CD14-positive monocyte (primary cell): ENCODE results near the gene VAT1L. TPM values are rescaled to one million over a fixed set of nuclear protein-coding genes. Genes with fewer than 3 reads are reported as not detected.

ENCODE experiments used
- DNase-seq, 3 donors: peaks; one replicate each; pipeline ENCODE4 v3.0.0-alpha.2; 2011 to 2022
- H2AFZ ChIP-seq: 2 replicates; pipeline ENCODE4 v1.6.0; 2012; ENCODE audit warnings: mild to moderate bottlenecking, low read depth, low read length, inconsistent platforms; ENCODE audit not compliant: insufficient read depth, poor library complexity, severe bottlenecking
- H3K27ac ChIP-seq, 2 donors: 1 replicate in 1 of 2; 2 replicates in 1 of 2; pipeline ENCODE4 v1.5.1; 2012 to 2013; ENCODE audit warnings: low read length in 2 of 2, control low read depth in 1 of 2, inconsistent platforms in 1 of 2, low read depth in 1 of 2, mild to moderate bottlenecking in 1 of 2
- H3K27me3 ChIP-seq, 2 donors: one replicate each; pipeline versions ENCODE4 v1.6.0 to v1.6.1; 2011 to 2013; ENCODE audit warnings: low read length in 2 of 2; ENCODE audit not compliant: control insufficient read depth in 2 of 2, insufficient read depth in 2 of 2
- H3K36me3 ChIP-seq, 2 donors: replicated peaks in 1 of 2; 1 replicate in 1 of 2; 2 replicates in 1 of 2; pipeline versions ENCODE4 v1.5.1 to v1.6.1; 2012 to 2013; ENCODE audit warnings: low read length in 2 of 2, control low read depth in 1 of 2, inconsistent platforms in 1 of 2, mild to moderate bottlenecking in 1 of 2; ENCODE audit not compliant: insufficient read depth in 2 of 2, control insufficient read depth in 1 of 2
- H3K4me1 ChIP-seq, 2 donors: 1 replicate in 1 of 2; 2 replicates in 1 of 2; pipeline versions ENCODE4 v1.5.1 to v1.6.1; 2012 to 2013; ENCODE audit warnings: low read length in 2 of 2, control low read depth in 1 of 2, inconsistent platforms in 1 of 2, mild to moderate bottlenecking in 1 of 2, moderate library complexity in 1 of 2; ENCODE audit not compliant: insufficient read depth in 2 of 2, control insufficient read depth in 1 of 2
- H3K4me2 ChIP-seq: replicated peaks from 2 replicates; pipeline ENCODE3; 2012; ENCODE audit warnings: low read length, moderate library complexity, mild to moderate bottlenecking; ENCODE audit not compliant: poor library complexity, severe bottlenecking; ENCODE audit errors: extremely low read depth
- H3K4me3 ChIP-seq, 3 experiments: fragments of 200-600 bp in 1 of 3; sonication (generic) in 1 of 3; replicated peaks in 1 of 3; 1 replicate in 2 of 3; 2 replicates in 1 of 3; pipeline ENCODE4 v1.5.1; 2011 to 2013; ENCODE audit warnings: low read length in 3 of 3, mild to moderate bottlenecking in 3 of 3, control low read depth in 2 of 3, low read depth in 2 of 3, inconsistent platforms in 1 of 3, moderate library complexity in 1 of 3
- H3K79me2 ChIP-seq: 2 replicates; pipeline ENCODE4 v1.6.0; 2012; ENCODE audit warnings: mild to moderate bottlenecking, control low read depth, inconsistent platforms, low read length, moderate library complexity; ENCODE audit not compliant: insufficient read depth
- H3K9ac ChIP-seq: 2 replicates; pipeline ENCODE4 v1.6.0; 2017; ENCODE audit warnings: low read length, mild to moderate bottlenecking; ENCODE audit not compliant: insufficient read depth, poor library complexity, severe bottlenecking
- H3K9me3 ChIP-seq, 2 donors: replicated peaks in 1 of 2; 1 replicate in 1 of 2; 2 replicates in 1 of 2; pipeline versions ENCODE4 v1.5.1 to v1.6.1; 2012 to 2013; ENCODE audit warnings: low read length in 2 of 2, control low read depth in 1 of 2; ENCODE audit not compliant: control insufficient read depth in 1 of 2, insufficient read depth in 1 of 2
- H4K20me1 ChIP-seq: 2 replicates; pipeline ENCODE4 v1.6.0; 2012; ENCODE audit warnings: mild to moderate bottlenecking, low read length, control low read depth, moderate library complexity; ENCODE audit not compliant: insufficient read depth
- H3K27ac Mint-ChIP-seq, 7 donors: one replicate each; pipeline ENCODE4 v1.8.0; 2020; ENCODE audit warnings: mild to moderate bottlenecking in 7 of 7, mixed read lengths in 7 of 7, moderate library complexity in 6 of 7, inconsistent platforms in 2 of 7
- H3K27me3 Mint-ChIP-seq, 3 donors: one replicate each; pipeline ENCODE4 v1.8.0; 2021 to 2022; ENCODE audit warnings: low read depth in 3 of 3, mild to moderate bottlenecking in 3 of 3, mixed read lengths in 3 of 3, moderate library complexity in 3 of 3, inconsistent platforms in 1 of 3
- H3K36me3 Mint-ChIP-seq, 2 donors: one replicate each; pipeline ENCODE4 v1.8.0; 2020; ENCODE audit warnings: mixed read lengths in 2 of 2, inconsistent platforms in 1 of 2, mild to moderate bottlenecking in 1 of 2
- H3K4me1 Mint-ChIP-seq: one replicate; pipeline ENCODE4 v1.8.0; 2020; ENCODE audit warnings: mild to moderate bottlenecking, mixed read lengths
- H3K4me3 Mint-ChIP-seq, 2 donors: one replicate each; pipeline ENCODE4 v1.8.0; 2020; ENCODE audit warnings: mild to moderate bottlenecking in 2 of 2, mixed read lengths in 2 of 2, moderate library complexity in 1 of 2
- H3K9me3 Mint-ChIP-seq, 7 donors: one replicate each; pipeline ENCODE4 v1.8.0; 2020 to 2022; ENCODE audit warnings: mixed read lengths in 7 of 7, mild to moderate bottlenecking in 6 of 7, moderate library complexity in 6 of 7, inconsistent platforms in 2 of 7
- CTCF ChIP-seq: fragments of 200-600 bp; IDR thresholded peaks from one replicate; pipeline ENCODE4 v1.8.0; 2022; ENCODE audit warnings: antibody characterized with exemption, mild to moderate bottlenecking
- WGBS: methylation state at CpG from one replicate; pipeline ENCODE4 v1.1.5; 2013; ENCODE audit warnings: missing lambda C conversion rate; ENCODE audit not compliant: insufficient coverage; 5-methylcytosine and 5-hydroxymethylcytosine counted together
- intact Hi-C, 2 donors: fragments of 100-400 bp; cut with micrococcal nuclease; formaldehyde crosslinking; loops; one replicate each; pipeline versions ENCODE4 v1.15.0 to v1.15.1; 2023
- polyA plus RNA-seq, 3 donors: library from polyadenylated mRNA; depleted of rRNA in 1 of 3; unstranded in 2 of 3; stranded (reverse) in 1 of 3; fragments of 300-500 nt in 2 of 3; fragments of >200 nt in 1 of 3; fragmentation: Illumina TruSeq in 2 of 3; gene quantifications; 1 replicate in 2 of 3; 2 replicates in 1 of 3; pipeline ENCODE4 v1.2.3, GENCODE V29; 2012 to 2021

VAT1L gene
- polyA plus RNA-seq, 3 donors, result not detected

- Histone ChIP-seq H3K4me3 (no peak overlapping the region), H3K9ac (no peak overlapping the region), H3K36me3 (no peaks in the 10 kb centered on the region), H2AFZ (no peak overlapping the region), H3K27me3 (peaks cover 0 to 3% of the 10 kb centered on the region in 2 donors), H4K20me1 (no peaks in the 10 kb centered on the region), H3K4me2 (no peak overlapping the region), H3K9me3 (no peaks in the 10 kb centered on the region), H3K4me1 (peaks cover 0 to 2% of the 10 kb centered on the region in 2 donors), H3K79me2 (no peaks in the 10 kb centered on the region), H3K27ac (no peak overlapping the region)
- no peak overlapping the region for H3K27ac Mint-ChIP-seq
- H3K4me1 Mint-ChIP-seq, result peaks cover 4% of the 10 kb centered on the region
- H3K9me3 Mint-ChIP-seq, result peaks cover 0 to 4% (median 2%) of the 10 kb centered on the region in 7 donors
- intact Hi-C loops, result no loop called here
- no peak for TF ChIP-seq CTCF
- no peaks in the 10 kb centered on the region for H3K36me3 Mint-ChIP-seq
- peaks cover 0 to 6% (median 4%) of the 10 kb centered on the region in 3 donors for H3K27me3 Mint-ChIP-seq
- WGBS, result no CpG with 5 or more reads among the region's 2 CpGs
- no peak overlapping the region for H3K4me3 Mint-ChIP-seq
- no peak for DNase-seq
Measured at GRCh38 chr16:77951788-77952187, 163.4 kb downstream of the VAT1L start.

GRCh38 chr16:77955127-77955526 is 166.8 kb downstream of the VAT1L start:
- Histone ChIP-seq H2AFZ (no peak overlapping the region), H3K9ac (no peak overlapping the region), H3K27ac (no peak overlapping the region), H3K36me3 (no peaks in the 10 kb centered on the region), H3K79me2 (no peaks in the 10 kb centered on the region), H3K4me1 (no peaks in the 10 kb centered on the region), H3K27me3 (no peaks in the 10 kb centered on the region), H4K20me1 (no peaks in the 10 kb centered on the region), H3K4me2 (no peak overlapping the region), H3K9me3 (no peaks in the 10 kb centered on the region), H3K4me3 (no peak overlapping the region)
- Mint-ChIP-seq H3K9me3 (peaks cover 0 to 2% (median 0%) of the 10 kb centered on the region in 7 donors), H3K4me3 (no peak overlapping the region), H3K27me3 (peaks cover 0 to 12% (median 2%) of the 10 kb centered on the region in 3 donors), H3K36me3 (no peaks in the 10 kb centered on the region), H3K4me1 (no peaks in the 10 kb centered on the region), H3K27ac (no peak overlapping the region)
- TF ChIP-seq CTCF, result no peak
- 78% methylated on average over 8 of the region's 8 CpGs for WGBS
- DNase-seq, result no peak
- intact Hi-C loops, result no loop called here
